ENCODE data around the gene TSPAN11.

Gene TSPAN11

DNA sequence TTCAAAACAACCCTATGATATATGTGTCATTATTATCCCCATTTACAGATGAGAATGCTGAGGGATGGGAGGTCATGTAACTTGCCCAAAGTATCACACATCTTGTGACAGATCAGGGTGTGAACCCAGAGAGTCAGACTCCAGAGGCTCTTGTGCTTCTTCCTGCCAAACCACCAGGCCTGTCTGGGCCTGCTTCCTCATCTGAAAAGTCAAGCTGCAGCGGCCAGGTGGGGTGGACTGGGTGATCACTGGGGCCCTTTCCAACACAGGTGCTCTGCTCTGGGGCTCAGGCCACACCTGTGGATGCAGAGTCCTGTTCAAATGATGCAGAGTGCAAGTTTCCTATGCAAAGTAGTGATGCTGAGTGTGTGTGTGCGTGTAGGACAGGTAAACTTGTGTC, 26.7 kb downstream of the TSPAN11 start:
- no peak overlapping the region for H3K4me3 ChIP-seq (replicated peaks; ENCODE audit: low read depth, low read length)
- TF ChIP-seq, protein P1, sequence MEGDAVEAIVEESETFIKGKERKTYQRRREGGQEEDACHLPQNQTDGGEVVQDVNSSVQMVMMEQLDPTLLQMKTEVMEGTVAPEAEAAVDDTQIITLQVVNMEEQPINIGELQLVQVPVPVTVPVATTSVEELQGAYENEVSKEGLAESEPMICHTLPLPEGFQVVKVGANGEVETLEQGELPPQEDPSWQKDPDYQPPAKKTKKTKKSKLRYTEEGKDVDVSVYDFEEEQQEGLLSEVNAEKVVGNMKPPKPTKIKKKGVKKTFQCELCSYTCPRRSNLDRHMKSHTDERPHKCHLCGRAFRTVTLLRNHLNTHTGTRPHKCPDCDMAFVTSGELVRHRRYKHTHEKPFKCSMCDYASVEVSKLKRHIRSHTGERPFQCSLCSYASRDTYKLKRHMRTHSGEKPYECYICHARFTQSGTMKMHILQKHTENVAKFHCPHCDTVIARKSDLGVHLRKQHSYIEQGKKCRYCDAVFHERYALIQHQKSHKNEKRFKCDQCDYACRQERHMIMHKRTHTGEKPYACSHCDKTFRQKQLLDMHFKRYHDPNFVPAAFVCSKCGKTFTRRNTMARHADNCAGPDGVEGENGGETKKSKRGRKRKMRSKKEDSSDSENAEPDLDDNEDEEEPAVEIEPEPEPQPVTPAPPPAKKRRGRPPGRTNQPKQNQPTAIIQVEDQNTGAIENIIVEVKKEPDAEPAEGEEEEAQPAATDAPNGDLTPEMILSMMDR (IDR thresholded peaks at IDR 0.05; ENCODE audit: low read length, missing control alignments) = no peak
- no peak for DNase-seq (ENCODE audit: low read depth)

DNA sequence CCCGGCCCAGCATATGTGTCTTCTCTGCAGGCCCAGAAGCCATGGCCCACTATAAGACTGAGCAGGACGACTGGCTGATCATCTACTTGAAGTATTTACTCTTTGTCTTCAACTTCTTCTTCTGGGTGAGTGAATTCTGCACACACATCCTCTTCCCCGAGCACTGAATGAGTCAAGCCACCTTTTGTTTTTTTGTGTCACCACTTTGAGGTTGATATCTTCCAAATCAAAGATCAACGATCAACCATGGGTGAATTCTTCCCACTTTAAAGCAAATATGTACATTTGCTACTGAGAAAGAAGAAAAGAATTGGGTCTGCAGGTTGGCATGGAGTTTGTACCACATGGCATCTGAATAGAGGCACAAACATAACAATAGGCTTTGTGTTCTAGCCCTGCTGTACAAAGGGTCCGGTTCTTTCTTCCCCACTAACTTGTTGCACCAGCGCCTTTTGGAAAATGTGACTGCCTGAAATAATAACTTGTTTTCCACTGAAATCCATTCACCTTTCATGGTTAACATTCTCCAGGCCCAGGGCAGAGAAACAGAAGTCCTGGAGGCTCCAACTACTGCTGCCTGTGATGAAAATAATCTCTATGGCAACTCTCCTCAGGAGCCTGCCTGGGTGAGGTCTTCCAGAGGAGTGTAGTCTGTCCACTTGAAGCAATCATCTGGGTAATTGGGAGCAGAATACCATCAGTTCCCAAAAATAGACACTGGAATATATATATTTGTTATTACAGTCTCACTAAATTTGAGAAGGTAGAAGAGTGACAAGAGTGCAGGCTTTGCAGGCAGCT, 27.6 kb downstream of the TSPAN11 start:
- no peak for DNase-seq (ENCODE audit: low read depth)
- TF ChIP-seq, protein P1 (IDR thresholded peaks at IDR 0.05; ENCODE audit: low read length, missing control alignments) = no peak
- no peak overlapping the region for H3K4me3 ChIP-seq (replicated peaks; ENCODE audit: low read depth, low read length)

DNA sequence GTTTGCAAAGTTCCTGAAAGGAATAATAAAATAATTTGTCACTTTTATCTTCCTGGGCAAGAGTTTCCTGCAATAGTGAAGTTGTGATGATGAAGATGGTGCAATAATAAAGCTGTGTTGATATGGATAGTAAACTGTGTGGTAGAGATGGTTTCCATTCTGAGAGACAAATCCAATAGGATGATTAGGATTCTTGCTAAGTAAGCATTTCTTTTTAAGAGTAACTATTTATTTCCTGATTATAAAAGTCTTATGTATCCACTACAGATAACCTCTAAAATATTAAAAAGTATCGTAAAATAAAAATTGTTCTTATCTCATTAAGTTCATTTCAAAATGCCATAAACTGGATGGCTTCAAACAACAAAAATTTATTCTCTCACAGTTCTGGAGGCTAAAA, 28.7 kb downstream of the TSPAN11 start:
- TF ChIP-seq, protein P1 (IDR thresholded peaks at IDR 0.05; ENCODE audit: low read length, missing control alignments) = no peak

GRCh38 chr12:30959110-30959710, 32.7 kb downstream of the TSPAN11 start:
- no peak overlapping the region for H3K4me3 ChIP-seq (replicated peaks; ENCODE audit: low read depth, low read length)
- TF ChIP-seq, protein P1 (IDR thresholded peaks at IDR 0.05; ENCODE audit: low read length, missing control alignments) = no peak
- no peak for DNase-seq (ENCODE audit: low read depth)

More for the DNA sequence above, 28.7 kb downstream of the TSPAN11 start:
- DNase-seq (ENCODE audit: low read depth) = no peak
- no peak overlapping the region for H3K4me3 ChIP-seq (replicated peaks; ENCODE audit: low read depth, low read length)

- no peak overlapping the region for H3K4me3 ChIP-seq (replicated peaks; ENCODE audit: low read depth, low read length)
- DNase-seq (ENCODE audit: low read depth) = no peak
- TF ChIP-seq, protein P1 (IDR thresholded peaks at IDR 0.05; ENCODE audit: low read length, missing control alignments) = no peak
Observed at GRCh38 chr12:30959778-30960177, 33.2 kb downstream of the TSPAN11 start.

- H3K4me3 ChIP-seq (replicated peaks; ENCODE audit: low read depth, low read length) = no peak overlapping the region
- TF ChIP-seq, protein P1 (IDR thresholded peaks at IDR 0.05; ENCODE audit: low read length, missing control alignments) = no peak
- no peak for DNase-seq (ENCODE audit: low read depth)
Observed at GRCh38 chr12:30961030-30961429, 34.5 kb downstream of the TSPAN11 start.
